ENCODE results near the gene GLG1. TPM values are rescaled to one million over a fixed set of nuclear protein-coding genes. Genes with fewer than 3 reads are reported as not detected.

The GLG1 gene
- total RNA-seq, 4 donors from 2014 or later: 77.0 to 154 (median 127) TPM

DNA sequence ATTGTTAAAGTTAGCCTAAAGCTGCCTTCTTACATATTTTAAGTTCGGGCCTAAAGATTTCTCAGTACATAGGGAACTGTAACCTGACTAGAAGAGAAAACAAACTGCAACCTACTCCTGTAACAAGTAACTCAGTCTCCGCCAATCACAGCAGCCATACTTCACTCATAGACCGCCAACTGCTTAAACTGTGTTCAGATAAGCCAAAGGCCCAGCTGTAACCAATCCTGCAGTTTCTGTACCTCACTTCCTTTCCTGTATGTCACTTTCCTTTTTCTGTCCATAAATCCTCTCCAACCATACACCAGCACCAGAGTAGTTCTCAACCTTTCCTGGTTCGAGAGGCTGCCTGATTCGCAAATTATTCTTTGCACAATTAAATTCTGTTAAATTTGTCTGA lies 41.5 kb downstream of the GLG1 start:
- in situ Hi-C loops (cut with MboI; ENCODE audit: low pct_ligation_motif_present in 1 of 4, low pct_unique_long_range_greater_than_20kb in 1 of 4, low sequenced_read_pairs in 3 of 4): no loop called here
- 84 to 94% methylated on average over 4 to 5 of the region's 5 CpGs for WGBS, 2 donors (ENCODE audit: low coverage in 1 of 2)
- Histone ChIP-seq H3K9me3 (no peaks in the 10 kb centered on the region), H3K27me3 (no peaks in the 10 kb centered on the region), H3K27ac (no peak overlapping the region), H3K4me3 (no peak overlapping the region), H3K36me3 (no peaks in the 10 kb centered on the region), H3K4me1 (peaks cover 11 to 42% (median 16%) of the 10 kb centered on the region in 4 donors)
- DNase-seq: no peak
- intact Hi-C loops (cut with DNase I; ENCODE audit: low total_unique reads): loop anchor here (5.0 kb wide), 1 partner anchor 1213 kb away; no protein-coding TSS in a partner anchor
- TF ChIP-seq POLR2A (IDR thresholded peaks at IDR 0.05): no peak
- TF ChIP-seq CTCF (IDR thresholded peaks at IDR 0.05): no peak
- TF ChIP-seq POLR2AphosphoS5 (IDR thresholded peaks at IDR 0.05): no peak
- no peak for TF ChIP-seq EP300 (IDR thresholded peaks at IDR 0.05; ENCODE audit: low read depth)

DNA sequence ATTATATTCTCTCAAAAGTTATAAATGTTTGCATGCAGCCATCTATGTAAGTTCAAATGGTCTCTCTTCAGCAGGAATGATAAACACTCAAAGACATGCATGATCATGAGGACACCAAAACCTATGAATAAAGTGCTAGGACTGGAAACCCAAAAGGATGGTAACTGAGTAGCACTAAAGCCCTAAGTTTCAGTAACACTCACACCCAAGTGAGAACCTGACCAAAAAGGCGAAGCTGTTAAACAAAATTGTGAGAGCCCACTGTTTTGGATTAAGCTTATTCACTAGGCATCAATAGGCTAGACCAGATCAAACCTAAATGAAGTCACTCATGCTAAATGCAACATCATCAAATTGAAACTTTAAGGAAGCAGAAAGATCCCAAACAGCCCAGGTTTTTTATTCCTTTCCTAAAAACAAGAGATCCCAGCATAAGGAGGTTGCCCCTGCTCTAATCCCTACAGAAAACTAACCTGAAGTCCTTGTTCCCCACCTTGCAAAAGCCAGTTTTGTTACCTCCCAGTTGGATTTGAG lies 42.4 kb downstream of the GLG1 start:
- Histone ChIP-seq H3K36me3 (no peaks in the 10 kb centered on the region), H3K4me1 (peaks cover 4 to 34% (median 12%) of the 10 kb centered on the region in 4 donors), H3K9me3 (no peaks in the 10 kb centered on the region), H3K4me3 (no peak overlapping the region), H3K27me3 (no peaks in the 10 kb centered on the region), H3K27ac (no peak overlapping the region)
- no peak for DNase-seq
- WGBS, 2 donors (ENCODE audit: low coverage in 1 of 2): 71 to 96% methylated on average over 1 of the region's 1 CpG
- intact Hi-C loops (cut with DNase I; ENCODE audit: low total_unique reads): no loop called here
- in situ Hi-C loops (cut with MboI; ENCODE audit: low pct_ligation_motif_present in 1 of 4, low pct_unique_long_range_greater_than_20kb in 1 of 4, low sequenced_read_pairs in 3 of 4): no loop called here
- TF ChIP-seq POLR2A (IDR thresholded peaks at IDR 0.05): no peak
- TF ChIP-seq CTCF (IDR thresholded peaks at IDR 0.05): no peak
- TF ChIP-seq EP300 (IDR thresholded peaks at IDR 0.05; ENCODE audit: low read depth): no peak
- no peak for TF ChIP-seq POLR2AphosphoS5 (IDR thresholded peaks at IDR 0.05)

DNA sequence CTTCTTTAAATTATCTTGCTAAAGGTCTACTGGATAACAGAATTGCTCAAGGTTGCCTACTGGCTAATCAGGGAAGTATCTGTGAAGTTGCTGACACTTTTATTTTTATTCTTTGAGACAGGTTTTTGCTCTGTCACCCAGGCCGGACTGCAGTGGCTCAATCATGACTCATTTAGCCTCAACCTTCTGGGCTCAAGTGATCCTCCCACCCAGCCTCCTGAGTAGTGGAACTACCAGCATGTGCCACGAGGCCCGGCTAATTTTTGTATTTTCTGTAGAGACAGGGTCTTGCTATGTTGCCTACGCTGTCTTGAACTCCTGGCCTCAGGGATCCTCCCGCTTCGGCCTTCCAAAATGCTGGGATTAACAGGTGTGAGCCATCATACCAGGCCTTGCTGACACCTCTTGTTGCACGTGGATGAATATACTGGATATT lies 43.1 kb downstream of the GLG1 start:
- intact Hi-C loops (cut with DNase I; ENCODE audit: low total_unique reads) (no loop called here), in situ Hi-C loops (cut with MboI; ENCODE audit: low pct_ligation_motif_present in 1 of 4, low pct_unique_long_range_greater_than_20kb in 1 of 4, low sequenced_read_pairs in 3 of 4) (no loop called here)
- H3K27ac ChIP-seq: no peak overlapping the region
- H3K4me3 ChIP-seq: no peak overlapping the region
- no peaks in the 10 kb centered on the region for H3K9me3 ChIP-seq
- no peaks in the 10 kb centered on the region for H3K36me3 ChIP-seq
- peaks cover 0 to 32% (median 10%) of the 10 kb centered on the region in 4 donors for H3K4me1 ChIP-seq
- H3K27me3 ChIP-seq: no peaks in the 10 kb centered on the region
- no peak for DNase-seq
- 86 to 88% methylated on average over 4 to 7 of the region's 7 CpGs for WGBS, 2 donors (ENCODE audit: low coverage in 1 of 2)
- TF ChIP-seq EP300 (IDR thresholded peaks at IDR 0.05; ENCODE audit: low read depth) (no peak), POLR2A (IDR thresholded peaks at IDR 0.05) (no peak), POLR2AphosphoS5 (IDR thresholded peaks at IDR 0.05) (no peak), CTCF (IDR thresholded peaks at IDR 0.05) (no peak)

GRCh38 chr16:74562117-74562516 lies 44.8 kb downstream of the GLG1 start:
- WGBS, 2 donors (ENCODE audit: low coverage in 1 of 2): 76 to 82% methylated on average over 1 of the region's 1 CpG

More at GRCh38 chr16:74562117-74562516, 44.8 kb downstream of the GLG1 start:
- in situ Hi-C loops (cut with MboI; ENCODE audit: low pct_ligation_motif_present in 1 of 4, low pct_unique_long_range_greater_than_20kb in 1 of 4, low sequenced_read_pairs in 3 of 4) (no loop called here), intact Hi-C loops (cut with DNase I; ENCODE audit: low total_unique reads) (no loop called here)
- TF ChIP-seq POLR2A (IDR thresholded peaks at IDR 0.05) (no peak), CTCF (IDR thresholded peaks at IDR 0.05) (no peak), POLR2AphosphoS5 (IDR thresholded peaks at IDR 0.05) (no peak), EP300 (IDR thresholded peaks at IDR 0.05; ENCODE audit: low read depth) (no peak)
- Histone ChIP-seq H3K36me3 (no peaks in the 10 kb centered on the region), H3K27ac (no peak overlapping the region), H3K4me1 (peaks cover 0 to 31% (median 4%) of the 10 kb centered on the region in 4 donors), H3K9me3 (no peaks in the 10 kb centered on the region), H3K27me3 (no peaks in the 10 kb centered on the region), H3K4me3 (no peak overlapping the region)
- DNase-seq: no peak

Measured in transverse colon (tissue), 4 donors.